HG03439 (cell line): ENCODE measurements around the gene RBPJ.
A peak's percentile ranks its signal among the peaks of the same experiment; 100 is the strongest.
"Not testable (repeated sequence)": the region's sequence is repeated elsewhere in the genome, so short reads cannot be mapped to it uniquely, and the experiment has no call there.

ENCODE experiments used
- ATAC-seq: cut with Tn5 transposase; IDR thresholded peaks from one replicate; pipeline ENCODE4 v1.9.1; 2021; ENCODE audit warnings: mild to moderate bottlenecking, moderate library complexity; ENCODE audit not compliant: unreplicated experiment

The RBPJ gene

DNA sequence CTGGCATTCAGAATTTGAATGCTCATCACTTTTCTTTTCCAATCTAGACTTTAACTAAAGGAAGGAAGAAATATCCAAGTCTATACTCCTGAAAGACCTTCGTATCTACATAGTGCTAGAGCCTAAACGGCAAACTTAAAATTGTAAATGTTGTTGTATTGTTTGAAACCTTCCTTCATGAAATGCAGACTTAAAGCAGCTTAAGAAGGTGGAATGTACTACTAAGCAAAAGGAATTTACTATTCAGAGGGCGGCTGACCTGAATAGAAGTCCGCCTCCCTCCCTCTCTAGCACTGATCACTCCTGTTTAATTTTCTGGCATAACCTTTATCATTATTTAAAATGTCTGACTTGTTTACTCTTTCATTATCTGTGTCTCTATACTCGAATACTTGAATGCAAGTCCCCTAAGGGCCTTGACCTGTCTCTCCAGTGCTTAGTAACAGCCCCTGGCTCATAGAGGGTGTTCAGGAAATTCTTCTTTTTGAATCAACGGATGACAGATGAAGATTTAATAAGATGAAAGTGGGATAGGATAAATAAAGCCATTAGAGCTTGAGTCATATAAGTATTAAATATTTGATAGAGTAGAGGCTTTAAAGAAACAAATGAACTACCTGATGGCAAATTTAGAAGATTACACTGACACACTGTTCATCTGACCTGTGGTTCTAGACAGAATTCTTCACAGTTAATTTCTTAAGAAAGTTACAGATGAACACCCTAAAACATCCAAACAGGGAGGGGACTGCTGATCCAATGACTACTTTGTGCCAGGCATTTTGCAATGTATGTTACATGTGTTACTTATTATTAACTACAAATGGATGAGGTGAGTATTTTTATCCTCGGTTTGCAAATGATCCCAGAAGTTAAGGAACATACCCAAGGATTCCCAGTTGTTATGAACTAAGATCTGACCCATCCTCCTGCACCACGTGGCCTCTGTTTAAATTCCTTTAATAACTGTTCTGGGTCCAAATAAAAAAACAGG is 20.2 kb upstream of the RBPJ start:
- no peak for ATAC-seq

DNA sequence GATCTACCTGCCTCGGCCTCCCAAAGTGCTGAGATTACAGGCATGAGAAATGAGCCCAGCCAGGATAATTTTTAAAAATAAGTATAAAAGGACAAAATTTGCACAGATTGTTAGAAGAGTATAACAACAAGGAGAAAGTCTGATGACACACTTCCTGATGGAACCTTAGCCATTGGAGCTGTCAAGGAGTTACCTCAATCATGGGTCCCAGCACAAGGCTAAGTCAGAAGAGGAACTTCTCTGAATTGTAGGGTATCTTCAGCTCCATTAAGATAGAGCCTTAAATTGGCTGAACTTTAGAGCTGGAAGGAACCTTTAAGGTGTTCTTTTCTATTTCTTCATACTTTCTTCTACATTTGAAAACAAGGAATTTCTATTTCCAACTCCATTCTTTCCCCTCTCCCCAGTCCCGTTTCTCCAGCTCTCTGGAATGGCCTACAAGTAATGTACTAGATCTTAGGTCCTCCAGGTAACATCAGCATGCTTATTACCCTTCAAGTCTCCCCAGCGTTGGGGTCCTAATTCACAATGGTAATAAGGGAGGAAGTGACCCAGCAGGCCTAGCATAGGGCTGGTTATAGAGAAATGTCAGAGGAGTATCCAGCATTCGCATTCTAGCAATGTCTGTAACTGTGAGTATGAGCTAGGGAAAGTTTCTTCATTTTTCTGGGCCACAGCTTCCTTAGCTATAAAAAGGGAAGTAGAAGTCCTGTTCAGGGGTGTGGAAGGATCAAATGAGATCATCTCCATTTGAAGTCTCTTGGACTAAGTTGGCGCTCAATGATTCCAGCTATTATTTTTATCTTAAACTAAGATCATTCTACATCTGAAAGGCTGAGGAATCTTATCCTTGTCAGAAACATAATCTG is 18.5 kb upstream of the RBPJ start:
- ATAC-seq: no peak

DNA sequence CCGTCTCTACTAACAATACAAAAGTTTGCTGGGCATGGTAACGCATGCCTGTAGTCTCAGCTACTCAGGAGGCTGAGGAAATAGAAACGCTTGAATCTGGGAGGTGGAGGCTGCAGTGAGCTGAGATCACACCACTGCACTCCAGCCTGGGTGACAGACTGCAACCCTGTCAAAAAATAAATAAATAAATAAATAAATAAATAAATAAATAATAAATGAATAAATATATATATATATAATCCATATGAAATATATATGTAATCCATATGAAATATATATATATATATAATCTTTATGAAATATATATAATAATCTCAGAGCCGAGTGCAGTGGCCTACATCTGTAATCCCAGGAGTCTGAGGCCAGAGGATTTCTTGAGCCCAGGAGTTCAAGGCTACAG is 17.8 kb upstream of the RBPJ start:
- no peak for ATAC-seq

DNA sequence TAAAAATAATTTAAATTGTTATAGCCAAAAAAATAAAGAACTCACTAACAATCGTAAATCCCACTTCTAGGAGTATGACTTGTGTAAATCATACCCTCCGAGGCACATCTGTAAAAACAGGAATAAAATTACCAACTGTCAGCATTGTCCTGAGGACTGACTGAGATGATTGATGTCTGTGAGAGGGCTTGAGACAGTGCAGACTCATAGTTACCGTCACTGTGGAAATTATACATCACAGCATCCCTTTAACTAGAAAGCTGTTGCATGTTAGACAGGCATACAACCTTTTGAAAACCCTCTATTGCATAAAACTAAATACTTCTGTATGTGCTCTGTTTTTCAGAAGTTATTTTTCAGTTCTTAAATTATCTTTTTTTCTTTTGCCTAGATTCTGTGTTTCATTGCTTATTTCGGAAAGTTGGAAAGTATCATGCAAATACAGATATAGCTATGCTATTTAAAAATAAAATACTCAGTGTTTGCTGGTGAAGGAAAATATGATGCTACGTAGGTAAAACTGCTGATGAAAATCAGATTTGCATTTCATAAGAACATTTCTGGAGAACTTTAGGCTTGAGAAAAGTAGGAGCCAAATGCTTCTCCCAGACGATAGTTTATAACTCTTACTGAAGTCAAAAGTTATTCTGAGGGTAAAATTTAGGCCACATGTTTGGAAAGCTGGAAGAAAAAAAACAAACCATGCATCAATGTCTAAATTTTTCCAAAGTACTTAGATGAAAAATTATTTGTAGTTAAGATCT is 13.6 kb upstream of the RBPJ start:
- ATAC-seq: no peak

DNA sequence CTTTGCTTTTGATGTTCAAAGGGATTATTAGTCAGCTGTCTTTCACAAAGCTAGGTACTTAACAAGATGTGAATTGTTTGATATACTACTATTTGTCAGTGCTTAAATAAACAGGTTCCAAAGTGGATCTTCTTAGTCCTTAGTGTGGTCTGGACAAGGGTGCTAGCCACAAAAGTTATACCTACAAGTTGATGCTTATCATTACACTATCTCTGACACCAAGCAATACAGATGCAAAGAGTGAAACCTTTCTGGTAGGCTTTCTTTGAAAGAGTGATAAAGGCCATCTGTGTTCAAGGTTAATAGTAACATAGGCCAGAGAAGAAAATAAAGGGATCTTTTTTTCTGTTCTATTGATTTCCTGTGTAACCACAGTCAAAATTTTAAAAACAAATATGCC is 12.2 kb upstream of the RBPJ start:
- ATAC-seq: no peak

DNA sequence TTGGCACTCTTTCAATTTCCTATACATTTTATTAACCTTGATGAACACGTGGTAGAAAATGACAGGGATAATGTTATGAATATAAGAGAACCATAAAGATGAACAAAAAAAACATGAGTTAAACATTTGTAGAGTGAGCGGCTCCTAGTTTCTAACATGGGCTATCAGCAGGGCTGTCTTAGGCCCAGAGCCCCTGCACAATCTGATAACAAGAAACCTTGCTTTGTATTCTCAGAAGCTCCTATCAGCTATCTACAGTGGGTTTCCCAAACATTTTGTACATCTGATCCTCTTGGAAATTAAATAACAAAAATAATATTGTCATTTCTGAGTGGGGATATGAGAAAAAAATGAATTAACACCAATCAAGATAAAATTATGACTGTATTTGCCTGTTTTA is 10.6 kb upstream of the RBPJ start:
- ATAC-seq: no peak

DNA sequence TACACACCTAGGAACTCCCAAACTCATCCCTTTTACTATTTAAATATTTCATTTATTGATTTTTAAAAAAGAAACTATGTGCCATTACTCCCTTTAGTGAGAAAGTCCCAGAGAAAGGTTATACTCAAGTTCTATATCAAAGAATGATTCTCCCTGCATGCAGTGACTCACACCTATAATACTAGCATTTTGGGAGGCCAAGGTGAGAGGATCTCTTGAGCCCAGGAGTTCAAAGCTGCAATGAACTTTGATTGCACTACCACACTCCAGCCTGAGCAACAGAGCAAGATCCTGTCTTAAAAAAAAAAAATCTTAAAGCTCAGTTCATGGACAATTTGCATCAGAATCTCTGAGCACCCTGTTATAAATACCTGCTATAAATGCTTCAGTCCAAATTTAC is 9.2 kb upstream of the RBPJ start:
- no peak for ATAC-seq

DNA sequence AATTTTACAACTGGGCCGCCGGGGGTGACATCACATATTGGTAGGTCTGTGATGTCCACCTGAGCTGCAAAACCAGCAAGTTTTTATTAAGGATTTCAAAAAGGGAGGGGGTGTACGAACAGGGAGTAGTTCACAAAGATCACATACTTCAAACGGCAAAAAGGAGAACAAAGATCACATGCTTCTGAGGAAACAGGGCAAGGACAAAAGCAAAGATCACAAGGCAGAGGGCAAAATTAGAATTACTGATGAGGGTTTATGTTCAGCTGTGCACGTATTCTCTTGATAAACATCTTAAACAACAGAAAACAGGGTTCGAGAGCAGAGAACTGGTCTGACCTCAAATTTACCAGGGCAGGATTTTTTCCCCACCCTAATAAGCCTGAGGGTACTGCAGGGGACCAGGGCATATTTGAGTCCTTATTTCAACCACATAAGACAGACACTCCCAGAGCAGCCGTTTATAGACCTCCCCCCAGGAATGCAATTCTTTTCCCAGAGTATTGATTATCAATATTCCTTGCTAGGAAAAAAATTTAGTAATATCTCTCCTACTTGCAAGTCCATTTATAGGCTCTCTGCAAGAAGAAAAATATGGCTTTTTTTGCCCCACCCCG is 5.4 kb upstream of the RBPJ start:
- ATAC-seq: not testable (repeated sequence)

DNA sequence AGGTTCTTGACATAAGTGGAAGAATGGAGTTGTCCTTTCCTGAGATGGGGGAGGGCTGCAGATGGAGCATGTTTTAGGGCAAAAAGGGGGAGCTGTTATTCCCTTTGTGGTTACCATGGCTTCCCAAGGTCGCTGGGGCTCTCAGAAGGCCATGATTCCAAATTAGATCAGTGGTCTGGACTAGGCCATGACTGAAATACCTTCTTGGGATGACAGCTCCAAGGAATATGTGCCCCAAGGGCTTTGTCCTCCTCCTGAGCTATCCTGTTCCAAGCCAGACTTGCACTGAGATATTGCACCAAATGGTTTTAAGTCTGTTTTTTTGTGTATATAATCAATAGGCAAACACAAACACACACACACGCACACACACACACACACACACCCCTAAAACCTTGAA is 3.0 kb upstream of the RBPJ start:
- ATAC-seq: no peak

DNA sequence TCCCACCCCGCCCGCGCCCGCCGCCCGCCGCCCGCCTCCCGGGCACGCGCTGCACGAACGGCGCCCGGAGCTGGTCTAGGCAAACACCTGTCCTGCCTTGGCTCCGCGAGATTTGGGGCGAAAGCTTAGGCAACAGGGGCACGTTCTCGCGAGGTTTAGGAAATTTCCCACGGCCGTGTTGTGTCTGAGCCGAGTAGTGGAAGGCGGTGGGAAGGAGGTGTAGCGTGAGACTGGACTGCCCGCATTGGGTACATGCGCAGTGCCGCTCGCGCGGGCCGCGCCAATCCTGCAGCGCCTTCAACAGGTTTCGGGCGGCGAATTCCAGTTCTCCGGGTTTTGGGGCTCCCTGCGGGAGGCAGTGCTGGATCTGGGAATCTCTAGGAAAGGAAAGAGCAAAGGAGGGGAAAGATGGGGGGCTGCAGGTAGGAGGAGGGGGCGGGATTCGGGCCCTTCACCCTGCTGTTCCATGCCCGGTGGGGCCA is 1.3 kb upstream of the RBPJ start:
- ATAC-seq: peak; percentile 76

DNA sequence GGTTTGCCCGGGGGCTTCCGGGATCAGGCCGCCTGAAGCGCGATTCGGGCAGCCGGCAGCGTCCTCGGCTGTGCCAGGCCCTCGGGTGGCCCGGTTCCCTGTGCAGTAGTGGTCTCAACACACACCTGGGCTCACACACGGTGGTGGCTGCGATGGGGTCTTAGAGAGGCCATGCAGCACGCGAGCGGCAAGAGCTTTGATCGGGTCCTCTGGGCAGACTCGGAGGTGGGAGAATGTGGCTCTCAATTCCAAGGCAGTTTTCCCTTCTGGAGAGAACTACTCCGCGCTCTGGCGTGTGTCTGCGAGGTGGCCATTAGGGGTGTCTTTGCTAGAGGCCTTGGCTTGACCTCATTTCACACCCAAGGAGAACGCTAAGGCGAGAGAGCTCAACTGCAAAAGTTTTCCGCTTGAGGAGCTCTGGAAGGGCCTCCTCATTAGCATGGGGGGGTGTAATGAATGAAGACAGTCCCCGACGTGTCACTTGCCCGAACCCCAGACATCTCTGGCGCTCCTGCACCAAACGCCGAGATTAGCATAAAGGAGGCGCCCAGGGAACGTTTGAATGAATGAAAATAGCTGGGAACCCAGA is 771 bp upstream of the RBPJ start:
- peak; percentile 27 for ATAC-seq

DNA sequence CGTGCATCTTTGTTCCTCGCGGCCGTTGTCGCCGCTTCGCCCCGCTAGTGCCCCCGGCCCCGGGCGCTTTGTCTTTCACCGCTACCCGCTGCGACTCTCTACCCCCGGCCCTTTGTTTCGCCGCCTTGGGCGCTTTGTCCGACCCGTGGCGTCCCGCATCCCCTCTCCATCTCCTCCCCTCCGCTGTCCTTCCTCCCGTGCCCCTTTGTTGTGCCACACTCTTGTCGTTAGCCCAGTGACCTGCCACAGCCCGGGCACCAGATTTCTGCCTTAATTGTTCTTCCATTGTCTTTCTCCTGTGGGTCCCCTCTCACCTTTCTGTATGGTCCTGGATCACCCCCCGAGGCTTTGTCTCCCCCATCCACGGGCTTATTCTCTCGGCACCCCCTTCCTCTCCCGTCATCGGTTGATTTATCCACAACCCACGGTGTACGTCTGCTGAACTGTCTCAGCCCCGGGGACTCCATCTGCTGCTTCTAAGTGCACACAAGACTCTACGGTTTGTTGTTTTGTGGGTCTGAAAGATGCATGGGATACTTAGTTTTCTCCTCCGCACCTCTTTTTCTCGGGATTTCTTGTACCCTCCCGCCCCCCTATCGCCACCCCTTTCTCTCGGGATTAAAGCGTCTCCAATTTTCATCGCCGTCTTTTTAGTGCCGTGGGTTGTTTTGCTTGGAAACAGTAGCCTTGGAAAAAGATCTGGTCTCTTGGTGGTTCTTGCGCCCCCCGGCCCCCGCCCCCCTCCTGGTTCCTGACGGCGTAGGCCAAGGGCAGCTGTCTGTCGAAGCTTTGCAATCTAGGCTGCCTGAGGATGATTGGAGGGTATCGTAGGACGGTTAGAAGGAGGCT is 783 bp downstream of the RBPJ start:
- ATAC-seq: no peak

DNA sequence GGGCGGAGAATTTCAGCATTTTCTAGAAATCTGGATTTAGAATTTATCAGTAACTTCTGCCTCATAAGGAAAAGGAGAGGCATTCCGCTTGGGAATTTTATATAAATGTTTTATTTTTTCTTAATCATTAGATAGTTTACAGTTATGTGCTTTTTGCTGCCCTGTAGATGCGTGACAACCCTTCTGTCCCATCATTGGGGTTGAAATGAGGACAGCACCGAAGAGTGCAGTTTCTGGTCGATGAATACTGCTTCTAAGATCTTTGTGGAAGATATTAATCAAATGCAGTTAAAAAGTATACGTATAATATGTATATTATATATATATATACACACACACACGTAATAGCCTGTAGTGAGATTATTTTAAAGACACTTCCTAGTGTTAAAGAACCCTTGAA is 1.5 kb downstream of the RBPJ start:
- ATAC-seq: no peak

DNA sequence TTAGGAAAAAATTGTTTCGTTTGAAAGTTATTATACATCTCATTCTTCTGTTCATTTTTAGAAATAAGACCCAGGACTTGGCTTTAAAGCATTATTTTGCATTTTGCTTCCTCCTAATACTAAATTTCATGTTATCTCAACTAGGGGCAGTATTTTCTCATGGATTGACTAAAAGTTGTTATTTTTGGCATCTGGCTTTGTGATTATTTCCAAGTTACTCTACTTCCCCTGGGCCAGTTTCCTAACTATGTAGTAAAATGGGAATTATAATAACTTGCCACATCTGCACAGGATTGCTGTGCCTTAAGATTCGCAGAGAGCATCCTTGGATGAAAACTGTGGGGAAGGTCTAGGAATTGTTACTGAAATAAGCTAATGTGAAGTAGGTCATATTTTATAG is 3.0 kb downstream of the RBPJ start:
- no peak for ATAC-seq

DNA sequence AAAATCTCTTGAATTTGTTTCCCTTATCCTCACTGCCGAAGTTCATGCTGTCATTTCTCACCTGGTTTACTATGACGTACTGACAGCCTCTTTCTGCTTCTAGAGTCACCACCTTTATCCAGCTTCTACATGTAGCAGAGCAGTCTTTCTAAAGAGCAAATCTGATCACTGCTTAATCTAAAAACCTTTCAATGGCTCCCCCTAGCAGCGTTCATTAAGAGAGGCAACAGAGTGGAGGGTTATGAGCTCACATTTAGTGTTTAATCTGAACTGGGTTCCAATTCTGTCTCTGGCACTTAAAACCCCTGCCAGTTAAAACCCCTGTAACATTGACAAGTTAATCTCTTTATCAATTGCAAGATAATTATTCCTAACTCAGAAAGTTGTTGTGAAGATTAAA is 4.4 kb downstream of the RBPJ start:
- ATAC-seq: no peak

DNA sequence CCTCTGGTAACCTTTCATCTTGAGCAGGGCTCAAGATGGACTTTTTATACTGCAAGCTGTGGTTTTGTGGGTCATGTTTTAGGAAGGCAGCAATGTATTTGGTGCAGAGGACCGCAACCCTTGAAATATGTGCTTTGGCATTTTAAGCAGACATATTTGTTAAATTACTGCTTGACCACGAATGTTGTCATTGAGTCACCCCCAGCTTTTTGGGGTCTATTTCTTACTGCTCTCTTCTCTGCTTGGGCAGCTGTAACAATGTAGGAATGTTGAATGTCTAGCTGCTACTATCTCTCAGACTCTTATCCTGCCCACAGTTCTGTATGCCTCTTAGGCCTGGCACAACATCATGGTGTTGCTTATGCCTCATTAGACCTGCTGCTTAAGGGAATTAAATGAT is 6.0 kb downstream of the RBPJ start:
- ATAC-seq: no peak

DNA sequence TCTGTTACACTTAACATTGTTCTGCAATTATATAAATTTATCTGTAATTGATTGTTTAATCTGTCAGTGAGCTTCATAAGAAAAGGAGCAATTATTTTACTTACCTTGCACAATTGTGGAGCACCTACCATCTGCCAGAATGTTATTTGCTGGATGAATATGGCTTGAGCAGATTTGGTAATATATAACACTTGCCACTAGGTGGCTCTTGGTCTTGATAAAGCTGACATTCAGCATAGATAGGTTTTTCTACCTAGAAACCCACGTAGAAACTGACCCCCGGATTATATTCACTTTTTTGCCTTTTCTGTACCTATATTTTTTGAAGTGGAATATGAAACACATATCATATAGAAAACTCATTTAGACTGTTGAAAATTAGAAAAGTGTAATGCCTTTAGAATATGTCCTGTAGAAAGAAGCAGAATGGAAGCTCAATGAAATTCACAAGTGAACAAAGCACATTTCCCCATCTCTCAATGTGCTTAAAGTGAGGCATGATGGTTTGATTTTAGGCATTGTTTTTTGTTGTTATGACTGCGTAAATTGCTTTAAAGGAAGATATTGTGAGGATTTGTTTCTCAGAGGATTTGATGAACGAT is 9.5 kb downstream of the RBPJ start:
- ATAC-seq: peak; percentile 70

DNA sequence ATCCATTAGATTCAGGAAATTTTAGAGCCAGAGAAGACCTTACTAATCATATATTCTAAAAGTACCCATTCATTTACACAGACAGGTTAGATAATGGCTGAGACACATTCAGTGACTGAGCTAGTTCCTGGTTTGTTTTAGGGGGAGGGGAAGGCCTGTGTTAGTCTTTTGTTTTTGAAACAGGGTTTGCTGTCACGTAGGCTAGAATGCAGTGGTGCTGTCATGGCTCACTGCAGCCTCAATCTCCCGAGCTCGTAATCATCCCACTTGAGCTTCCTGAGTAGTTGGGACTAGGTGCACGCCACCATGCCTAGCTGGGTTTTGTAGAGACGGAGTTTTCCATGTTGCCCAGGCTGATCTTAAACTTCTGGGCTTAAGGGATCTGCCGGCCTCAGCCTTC is 10.1 kb downstream of the RBPJ start:
- no peak for ATAC-seq
